GM19193 (cell line): ENCODE results near the gene MYG1.

Experiments used
- POLR2A ChIP-seq: IDR thresholded peaks from 4 replicates; pipeline ENCODE4 v1.6.1; 2011; ENCODE audit not compliant: insufficient read depth, insufficient read length; ENCODE audit errors: extremely low read depth

MYG1 gene

DNA sequence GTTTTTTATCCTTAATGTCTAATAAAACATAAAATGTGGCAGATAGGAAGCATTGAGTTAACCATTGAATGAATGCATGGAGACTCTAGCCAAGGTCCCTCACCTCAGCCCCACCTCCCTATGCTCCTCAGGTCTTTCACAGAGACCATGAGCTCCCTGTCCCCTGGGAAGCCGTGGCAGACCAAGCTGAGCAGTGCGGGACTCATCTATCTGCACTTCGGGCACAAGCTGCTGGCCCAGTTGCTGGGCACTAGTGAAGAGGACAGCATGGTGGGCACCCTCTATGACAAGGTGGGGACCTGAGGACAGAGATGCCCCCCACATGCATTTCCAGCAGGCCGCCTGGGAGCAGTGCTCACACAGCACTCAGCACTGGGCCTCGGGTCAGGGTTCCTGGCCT lies 3.4 kb downstream of the MYG1 start:
- no peak for TF ChIP-seq POLR2A

DNA sequence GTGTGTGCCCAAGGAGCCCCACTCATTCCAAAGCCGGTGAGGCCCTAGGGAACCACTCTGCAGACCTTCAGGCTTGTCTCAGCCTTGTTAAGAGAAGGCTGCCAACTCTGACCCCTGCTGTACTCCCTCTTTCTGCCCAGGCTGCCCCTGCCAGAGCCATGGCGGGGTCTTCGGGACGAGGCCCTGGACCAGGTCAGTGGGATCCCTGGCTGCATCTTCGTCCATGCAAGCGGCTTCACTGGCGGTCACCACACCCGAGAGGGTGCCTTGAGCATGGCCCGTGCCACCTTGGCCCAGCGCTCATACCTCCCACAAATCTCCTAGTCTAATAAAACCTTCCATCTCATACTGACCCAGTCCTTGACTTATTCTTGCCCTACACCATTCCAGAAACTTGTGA lies 7.3 kb downstream of the MYG1 start:
- no peak for TF ChIP-seq POLR2A

DNA sequence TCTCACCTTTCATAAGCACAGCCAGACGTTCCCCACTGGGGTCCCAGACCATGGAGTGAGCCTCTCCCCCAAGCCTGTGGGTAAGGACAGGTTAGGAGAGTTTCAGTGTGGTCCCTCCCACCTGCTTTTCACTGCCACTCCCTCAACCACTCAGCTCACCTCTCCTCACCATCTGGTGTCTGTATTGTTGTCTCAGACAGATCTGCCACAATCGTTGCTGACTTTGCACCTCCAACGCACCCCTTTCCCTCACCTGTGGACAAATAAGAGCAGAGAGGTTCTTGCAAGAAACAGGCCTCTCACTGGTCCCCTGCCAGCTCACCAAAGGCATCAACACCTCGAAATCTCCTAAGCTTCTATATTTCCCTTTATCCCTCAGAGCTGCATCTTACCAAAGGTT lies 8.8 kb downstream of the MYG1 start:
- TF ChIP-seq POLR2A, result no peak

DNA sequence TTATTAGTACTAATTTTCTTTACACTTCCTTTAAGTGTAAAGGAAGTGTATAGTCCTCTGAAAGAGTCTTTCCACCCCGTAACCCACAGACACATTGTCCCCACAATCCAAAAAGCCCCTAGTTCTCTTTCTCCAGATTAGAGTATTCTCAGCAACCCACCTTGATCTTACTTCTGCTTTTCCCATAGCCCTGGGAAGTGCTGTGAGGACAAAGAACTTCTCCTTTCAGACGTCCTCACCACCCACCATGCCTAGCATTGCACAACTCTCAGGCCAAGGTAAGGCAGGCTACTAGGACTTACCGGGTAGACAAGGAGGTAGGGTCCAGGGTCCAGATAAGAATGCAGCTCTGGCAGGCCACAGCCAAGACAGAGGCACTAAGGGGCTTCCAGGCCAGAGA lies 14.5 kb downstream of the MYG1 start:
- no peak for TF ChIP-seq POLR2A

DNA sequence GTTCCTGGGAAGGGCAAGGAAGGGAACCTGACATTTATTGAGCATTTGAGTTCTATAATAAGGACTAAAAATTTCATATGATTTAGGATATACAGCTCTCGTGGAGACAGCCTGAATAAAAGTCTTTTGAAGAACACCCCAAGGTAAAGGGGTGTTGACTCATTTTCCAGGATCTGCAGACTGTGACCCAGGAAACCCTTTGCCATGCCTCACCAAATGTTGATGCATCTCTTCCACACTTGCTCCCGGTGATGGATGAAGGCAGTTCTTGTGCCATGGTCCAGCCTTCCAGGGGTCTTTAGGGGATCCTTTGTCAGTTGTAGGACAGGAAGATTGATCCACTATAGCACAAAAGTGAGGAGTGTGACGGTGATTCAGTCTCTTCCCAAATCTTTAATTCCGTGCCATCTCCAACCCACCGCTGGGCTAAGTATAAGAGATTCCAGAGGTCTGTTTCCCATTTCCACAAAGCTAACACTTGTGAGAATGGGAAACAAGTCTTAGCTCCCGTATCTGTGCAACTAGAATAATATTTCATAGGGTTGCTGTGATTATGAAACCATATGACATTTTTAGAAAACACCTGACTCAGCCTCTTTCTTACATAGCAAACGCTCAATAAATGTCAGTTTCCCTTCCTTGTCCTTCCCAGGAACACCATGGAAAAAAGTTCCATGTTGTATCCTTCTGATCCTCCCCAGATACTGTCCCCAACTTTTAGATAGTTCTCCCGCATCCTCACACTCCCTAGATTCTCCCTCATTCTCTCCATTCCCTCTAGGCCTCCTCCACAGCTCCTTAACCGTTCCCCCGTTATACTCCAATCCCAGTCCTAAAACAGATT lies 21.1 kb downstream of the MYG1 start:
- no peak for TF ChIP-seq POLR2A

DNA sequence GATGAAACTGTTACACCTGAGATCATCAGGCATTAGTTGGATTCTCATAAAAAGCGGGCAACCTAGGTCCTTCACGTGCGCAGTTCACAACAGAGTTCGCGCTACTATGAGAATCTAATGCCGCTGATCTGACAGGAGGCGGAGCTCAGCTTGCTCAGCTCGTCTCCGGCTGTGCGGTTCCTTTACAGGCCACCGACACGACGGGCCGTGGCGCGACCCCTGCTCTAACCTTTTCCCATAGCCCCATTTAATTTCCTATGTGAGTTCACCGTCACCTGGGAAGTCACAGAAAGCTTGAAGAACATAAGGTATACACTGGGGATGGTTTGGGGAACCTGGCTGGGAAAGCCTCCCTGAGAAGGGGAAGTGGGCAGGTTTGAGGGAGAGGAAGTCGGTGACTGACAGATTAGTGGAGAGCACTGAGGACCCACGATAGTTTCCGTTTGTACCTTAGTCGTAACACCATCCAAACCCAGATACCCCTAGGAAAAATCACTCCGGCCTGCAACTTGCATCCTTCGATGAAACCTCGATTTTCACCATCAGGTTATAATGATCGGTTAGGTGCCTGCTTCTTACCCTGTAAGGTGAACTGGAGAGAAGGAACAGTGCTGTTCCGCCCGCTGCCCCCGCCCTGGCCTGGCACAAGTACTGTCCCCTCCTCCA lies 24.8 kb downstream of the MYG1 start:
- TF ChIP-seq POLR2A, result no peak

DNA sequence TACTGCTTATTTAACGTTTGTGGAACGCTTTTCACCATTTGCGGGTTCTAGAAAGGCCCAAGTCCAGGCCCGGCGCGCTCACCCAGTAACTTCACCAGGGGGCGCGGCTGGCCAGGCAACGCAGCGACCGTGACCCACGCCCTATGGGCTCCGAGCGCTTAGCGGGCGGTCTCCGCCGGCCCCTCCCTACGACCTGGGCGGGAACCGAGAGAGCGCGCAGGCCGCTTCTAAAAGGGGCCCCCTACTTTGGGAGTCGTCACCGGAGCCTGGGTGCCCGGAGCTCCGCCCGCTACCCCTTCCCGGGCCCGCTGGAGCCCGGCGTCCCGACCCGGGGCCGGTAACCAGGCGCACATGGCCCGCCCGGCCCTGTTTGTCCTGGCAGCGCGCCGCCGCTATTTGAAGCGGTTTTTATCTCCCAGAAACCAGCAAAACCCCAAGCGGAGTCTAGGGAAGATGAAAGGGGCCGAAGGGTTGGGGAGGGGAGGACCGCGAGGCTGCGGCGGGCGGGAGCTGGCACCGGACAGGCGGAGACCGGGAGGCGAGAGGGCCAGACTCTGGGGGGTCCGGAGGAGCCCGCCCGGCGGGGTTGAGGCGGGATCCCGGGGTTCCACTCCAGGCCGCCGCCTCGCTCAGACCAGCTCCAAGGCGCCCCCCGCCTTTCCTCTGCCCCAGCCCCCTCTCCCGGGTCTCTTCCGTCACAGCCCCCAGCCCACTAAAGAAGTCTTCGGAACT lies 25.4 kb downstream of the MYG1 start:
- TF ChIP-seq POLR2A, result peak; percentile 72

DNA sequence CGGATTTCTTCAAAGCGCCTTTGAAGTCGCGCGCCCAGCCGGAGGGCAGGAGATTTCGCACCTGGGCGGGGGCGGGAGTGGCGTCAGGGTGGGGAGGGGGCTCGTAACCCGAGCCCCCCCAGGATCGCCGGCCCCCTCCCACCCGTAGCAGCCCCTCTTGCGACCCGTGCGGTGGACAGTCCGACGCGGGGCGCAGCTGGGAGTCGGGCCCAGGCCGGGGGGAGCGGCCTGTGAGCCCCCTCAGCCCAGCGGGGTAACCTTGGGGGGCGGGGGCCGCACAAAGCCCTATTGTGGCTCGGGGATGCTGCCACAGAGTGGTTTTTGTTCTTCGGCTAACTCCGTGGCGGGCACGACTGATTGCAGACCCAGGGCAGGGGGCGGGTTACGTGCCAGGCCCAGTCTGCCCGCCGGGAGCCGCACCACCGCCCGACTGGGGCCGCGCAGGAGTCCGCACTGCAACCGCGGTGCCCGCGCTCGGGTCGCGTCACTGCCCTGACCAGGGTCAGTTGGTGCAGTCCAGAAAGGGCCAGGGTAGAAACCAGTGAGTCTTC lies 26.1 kb downstream of the MYG1 start:
- no peak for TF ChIP-seq POLR2A

DNA sequence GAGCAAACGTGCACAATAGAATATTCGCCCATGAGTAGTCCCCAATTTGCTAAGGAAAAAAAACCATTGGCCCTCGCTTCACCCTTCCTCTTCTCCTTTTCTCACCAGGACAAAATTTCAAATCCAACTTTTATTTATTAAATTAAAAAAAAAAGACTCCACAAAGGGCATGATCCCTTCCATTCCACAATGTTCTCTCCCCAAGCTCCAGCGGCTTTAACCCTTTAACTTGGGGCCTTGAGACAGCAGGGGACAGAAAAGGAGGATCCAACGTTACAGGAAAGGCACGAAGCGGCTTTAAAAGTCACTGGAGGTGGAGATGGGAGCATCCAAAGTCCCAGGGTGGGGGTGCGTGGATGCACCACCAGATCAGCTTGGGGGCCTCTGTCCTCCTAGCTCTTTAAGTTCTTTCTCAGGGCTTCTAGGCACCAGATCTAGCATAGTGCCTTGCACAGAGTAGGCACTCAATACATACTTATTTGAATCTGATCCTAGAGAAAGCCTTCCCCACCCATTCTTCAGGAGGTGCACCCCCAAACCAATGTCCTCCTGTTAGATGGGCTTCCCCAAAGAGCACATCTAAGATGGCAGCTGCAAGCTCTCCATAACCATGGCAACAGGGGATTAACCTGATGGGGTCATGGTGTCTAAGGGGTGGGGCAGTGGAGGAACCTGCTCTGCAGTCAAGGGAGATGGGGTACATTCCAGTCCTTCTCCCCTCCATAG lies 27.1 kb downstream of the MYG1 start:
- no peak for TF ChIP-seq POLR2A

DNA sequence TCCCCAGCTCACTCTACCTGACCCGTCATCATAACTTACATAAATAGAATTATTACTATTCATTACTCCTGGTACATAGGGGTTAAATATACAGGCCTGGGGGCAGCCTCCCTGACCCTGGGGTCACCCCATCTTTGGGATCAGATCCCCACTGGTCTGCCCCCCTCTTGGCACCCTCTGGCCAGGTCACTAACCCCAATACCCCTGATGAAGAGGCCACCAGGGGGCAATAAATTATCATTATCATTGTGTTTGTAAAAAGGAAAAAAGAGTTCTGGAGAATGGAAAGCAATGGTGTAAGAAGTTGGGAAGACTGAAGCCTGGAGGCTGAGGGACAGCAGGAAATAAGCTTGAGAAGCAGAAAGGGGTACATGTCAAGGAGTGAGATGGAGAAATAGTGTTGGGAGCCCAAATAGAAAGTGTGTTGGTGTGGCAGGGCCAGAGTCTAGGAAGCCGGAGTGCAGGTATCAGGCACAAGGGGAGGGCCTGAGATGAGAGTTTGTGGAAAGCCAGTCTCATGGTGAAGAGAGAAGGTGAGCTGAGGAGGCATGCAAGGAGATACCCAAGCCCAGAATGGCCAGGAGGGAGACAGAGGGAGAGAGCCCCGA lies 28.0 kb downstream of the MYG1 start:
- TF ChIP-seq POLR2A, result no peak

DNA sequence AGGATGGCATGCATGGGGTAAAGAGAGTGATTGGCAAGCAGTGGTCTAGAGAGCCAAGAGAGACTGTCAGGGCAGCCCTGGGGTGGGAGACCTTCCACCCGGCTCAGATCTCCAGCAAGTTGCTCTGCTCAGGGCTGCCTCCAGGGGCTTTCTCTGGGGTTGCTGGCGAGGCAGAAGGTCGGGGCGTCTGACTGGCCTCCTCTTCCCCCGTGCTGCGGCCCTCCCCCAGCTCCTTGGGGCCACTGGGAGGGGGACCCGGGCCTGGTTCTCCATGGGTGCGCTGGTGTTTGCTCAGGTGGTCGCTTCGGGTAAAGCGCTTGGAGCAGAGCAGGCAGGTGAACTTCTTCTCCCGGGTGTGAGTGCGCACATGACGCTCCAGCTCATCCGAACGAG lies 28.5 kb downstream of the MYG1 start:
- no peak for TF ChIP-seq POLR2A

DNA sequence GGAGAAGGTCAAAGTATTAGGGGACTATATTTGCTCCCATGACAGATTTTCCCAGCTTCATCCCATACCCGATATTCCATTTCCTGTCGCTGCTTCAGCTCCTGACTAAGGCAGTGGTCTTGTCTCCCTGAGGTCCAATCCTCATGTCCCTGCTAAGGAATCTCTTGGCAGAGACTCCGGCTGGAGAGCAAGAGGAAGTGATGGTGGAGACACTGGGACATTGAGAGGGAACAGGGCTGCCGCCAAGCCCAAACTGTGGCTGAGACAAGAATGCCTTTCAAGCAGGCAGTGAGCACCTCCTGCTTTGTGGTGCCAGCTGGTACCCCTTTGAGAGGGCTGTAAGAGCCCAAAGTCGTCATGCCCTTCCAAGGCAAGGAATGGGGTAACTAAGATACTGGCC lies 31.2 kb downstream of the MYG1 start:
- TF ChIP-seq POLR2A, result no peak

DNA sequence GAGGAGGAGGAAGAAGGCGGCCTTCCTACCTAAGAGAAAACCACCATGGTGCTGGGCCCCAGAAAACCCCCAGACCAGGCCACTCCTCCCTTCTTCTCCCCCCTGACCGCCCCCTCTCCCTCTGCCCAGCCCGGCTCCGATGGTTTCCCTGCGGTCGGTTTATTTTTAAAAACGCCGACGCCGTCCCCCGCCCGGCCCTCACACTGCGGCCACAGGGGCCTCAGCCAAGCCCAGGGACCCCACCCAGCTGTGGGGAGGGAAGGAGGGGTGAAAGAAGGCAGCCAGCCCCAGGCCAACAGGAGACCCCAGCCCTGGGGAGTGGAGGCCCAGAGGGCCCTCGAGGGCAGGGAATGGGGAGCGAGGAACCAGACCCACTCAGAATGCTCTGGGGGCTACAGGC lies 33.2 kb downstream of the MYG1 start:
- TF ChIP-seq POLR2A, result no peak

DNA sequence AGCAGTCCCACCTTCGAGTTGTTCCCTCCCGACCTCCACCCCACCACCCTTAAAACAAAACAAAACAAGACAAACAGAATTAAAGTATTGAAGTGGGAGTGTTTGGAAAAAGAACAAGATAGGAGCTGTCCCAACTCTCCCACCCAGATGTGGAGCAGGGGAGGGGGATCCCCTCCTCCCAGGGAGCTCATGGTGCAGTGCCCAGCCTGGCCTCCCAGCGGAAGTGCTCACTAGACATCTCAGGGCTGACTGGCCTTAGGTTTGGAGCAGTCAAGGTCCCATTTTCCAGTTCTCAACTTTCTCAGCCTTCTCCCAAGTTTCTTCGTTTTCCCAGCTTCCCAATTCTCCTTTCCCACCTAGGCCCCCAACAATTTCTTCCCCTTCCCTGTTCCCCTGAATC lies 33.8 kb downstream of the MYG1 start:
- no peak for TF ChIP-seq POLR2A
